Lower leg skin (tissue), 3 donors: ENCODE data around the gene PRSS12.

ENCODE experiments used
- CTCF ChIP-seq, 3 donors: fragments of 450-650 bp; IDR thresholded peaks; one replicate each; pipeline ENCODE4 v1.5.1; 2016; ENCODE audit warnings: antibody characterized with exemption in 3 of 3, mild to moderate bottlenecking in 3 of 3, moderate library complexity in 2 of 3
- POLR2A ChIP-seq, 2 donors: fragments of 450-650 bp; IDR thresholded peaks; one replicate each; pipeline ENCODE4 v1.6.1; 2016 to 2017; ENCODE audit warnings: antibody characterized with exemption in 2 of 2, mild to moderate bottlenecking in 1 of 2, moderate library complexity in 1 of 2

GRCh38 chr4:118354913-118355312 is 2.1 kb upstream of the PRSS12 start:
- TF ChIP-seq POLR2A (IDR thresholded peaks at IDR 0.05), result no peak
- TF ChIP-seq CTCF (IDR thresholded peaks at IDR 0.05), result no peak
